Coronary artery (tissue), 2 donors: Measurements from ENCODE around the gene KLK3.

Experiments used
- DNase-seq: peaks from one replicate; pipeline ENCODE4 v3.0.0-alpha.2; 2017; ENCODE audit warnings: low spot score
- H3K27ac ChIP-seq, 2 donors: fragments of 200-600 bp; sonication (generic); one replicate each; pipeline ENCODE4 v1.5.1; 2016 to 2019
- H3K4me3 ChIP-seq: fragments of 200-600 bp; sonication (generic); 2 replicates; pipeline ENCODE4 v1.5.1; 2016; ENCODE audit warnings: mild to moderate bottlenecking, moderate library complexity
- TF ChIP-seq, protein P1 (sequence below): fragments of 200-600 bp; sonication (generic); IDR thresholded peaks from one replicate; pipeline ENCODE4 v1.5.1; 2019; ENCODE audit warnings: antibody characterized with exemption

The KLK3 gene

DNA sequence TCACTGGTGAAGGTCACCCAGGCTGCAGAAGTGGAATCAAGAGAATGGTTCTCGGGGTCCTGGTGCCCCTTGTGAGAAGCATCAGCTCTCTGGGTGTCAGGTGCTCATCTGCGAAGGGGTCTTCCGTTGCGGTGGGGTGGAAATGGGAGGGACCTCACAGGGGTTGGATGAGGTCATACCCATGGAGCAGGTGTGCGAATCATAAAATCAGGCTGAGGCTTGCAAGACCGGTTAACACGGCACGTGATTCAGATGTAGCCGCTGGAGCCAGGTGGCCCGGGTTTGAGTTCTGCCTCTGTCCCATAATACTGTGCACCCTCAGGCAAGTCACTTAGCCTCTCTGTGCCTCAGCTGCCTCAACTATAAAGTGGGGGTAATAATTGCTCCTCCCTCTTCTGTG is 17.4 kb upstream of the KLK3 start:
- no peak overlapping the region for H3K27ac ChIP-seq

DNA sequence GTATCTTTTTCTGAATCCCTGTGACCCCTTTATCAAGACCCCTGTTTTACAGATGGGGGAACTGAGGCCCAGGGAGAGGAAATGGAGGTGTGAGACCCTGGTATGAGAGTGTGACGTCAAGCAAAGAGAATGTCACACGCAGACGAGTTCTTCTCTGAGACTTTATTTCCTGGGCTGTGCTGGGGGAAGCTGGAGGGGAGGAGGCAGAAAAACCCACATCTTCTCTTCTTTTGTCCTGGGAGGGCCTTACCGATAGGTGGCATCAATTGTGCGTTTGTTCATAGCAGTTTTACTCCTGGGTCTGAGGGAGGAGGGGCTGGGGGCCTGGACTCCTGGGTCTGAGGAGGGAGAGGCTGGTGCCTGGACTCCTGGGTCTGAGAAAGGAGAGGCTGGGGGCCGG is 16.5 kb upstream of the KLK3 start:
- no peak for DNase-seq
- H3K4me3 ChIP-seq: no peak overlapping the region
- H3K27ac ChIP-seq: no peak overlapping the region
- TF ChIP-seq, protein P1, sequence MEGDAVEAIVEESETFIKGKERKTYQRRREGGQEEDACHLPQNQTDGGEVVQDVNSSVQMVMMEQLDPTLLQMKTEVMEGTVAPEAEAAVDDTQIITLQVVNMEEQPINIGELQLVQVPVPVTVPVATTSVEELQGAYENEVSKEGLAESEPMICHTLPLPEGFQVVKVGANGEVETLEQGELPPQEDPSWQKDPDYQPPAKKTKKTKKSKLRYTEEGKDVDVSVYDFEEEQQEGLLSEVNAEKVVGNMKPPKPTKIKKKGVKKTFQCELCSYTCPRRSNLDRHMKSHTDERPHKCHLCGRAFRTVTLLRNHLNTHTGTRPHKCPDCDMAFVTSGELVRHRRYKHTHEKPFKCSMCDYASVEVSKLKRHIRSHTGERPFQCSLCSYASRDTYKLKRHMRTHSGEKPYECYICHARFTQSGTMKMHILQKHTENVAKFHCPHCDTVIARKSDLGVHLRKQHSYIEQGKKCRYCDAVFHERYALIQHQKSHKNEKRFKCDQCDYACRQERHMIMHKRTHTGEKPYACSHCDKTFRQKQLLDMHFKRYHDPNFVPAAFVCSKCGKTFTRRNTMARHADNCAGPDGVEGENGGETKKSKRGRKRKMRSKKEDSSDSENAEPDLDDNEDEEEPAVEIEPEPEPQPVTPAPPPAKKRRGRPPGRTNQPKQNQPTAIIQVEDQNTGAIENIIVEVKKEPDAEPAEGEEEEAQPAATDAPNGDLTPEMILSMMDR: no peak

More for the DNA sequence above, 17.4 kb upstream of the KLK3 start:
- no peak overlapping the region for H3K4me3 ChIP-seq
- TF ChIP-seq, protein P1: no peak
- DNase-seq: no peak

DNA sequence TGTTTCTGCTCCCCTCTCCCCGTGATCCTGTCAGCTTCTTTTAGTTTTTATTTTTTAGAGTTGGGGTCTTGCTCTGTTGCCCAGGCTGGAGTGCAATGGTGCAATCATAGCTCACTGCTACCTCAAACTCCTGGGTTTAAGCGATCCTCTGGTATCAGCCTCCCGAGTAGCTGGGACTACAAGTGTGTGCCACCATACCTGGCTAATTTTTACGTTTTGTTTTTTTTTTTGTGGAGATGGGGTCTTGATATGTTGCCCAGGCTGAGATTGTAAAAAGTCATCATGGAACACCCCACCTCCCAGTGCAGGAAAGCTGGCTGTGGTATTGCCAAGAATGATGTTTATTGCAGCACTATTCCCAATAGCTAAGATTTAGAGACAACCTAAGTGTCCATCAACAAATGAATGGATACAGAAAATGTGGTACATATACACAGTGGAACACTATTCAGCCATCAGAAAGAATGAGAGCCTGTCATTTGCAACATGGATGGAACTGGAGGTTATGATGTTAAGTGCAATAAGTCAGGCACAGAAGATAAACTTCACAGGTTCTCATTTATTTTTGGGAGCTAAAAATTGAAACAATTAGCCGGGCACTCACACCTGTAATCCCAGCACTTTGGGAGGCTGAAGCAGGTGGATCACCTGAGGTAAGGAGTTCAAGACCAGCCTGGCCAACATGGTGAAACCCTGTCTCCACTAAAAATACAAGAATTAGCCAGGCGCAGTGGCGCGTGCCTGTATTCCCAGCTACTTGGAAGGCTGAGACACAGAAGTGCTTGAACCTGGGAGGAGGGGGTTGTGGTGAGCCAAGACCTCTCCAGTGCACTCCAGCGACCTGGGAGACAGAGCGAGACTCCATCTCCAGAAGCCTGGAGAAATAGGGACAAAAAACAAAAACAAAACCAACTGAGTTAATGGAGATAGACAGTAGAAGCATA is 14.7 kb upstream of the KLK3 start:
- no peak overlapping the region for H3K27ac ChIP-seq
- TF ChIP-seq, protein P1: no peak
- H3K4me3 ChIP-seq: no peak overlapping the region
- no peak for DNase-seq

DNA sequence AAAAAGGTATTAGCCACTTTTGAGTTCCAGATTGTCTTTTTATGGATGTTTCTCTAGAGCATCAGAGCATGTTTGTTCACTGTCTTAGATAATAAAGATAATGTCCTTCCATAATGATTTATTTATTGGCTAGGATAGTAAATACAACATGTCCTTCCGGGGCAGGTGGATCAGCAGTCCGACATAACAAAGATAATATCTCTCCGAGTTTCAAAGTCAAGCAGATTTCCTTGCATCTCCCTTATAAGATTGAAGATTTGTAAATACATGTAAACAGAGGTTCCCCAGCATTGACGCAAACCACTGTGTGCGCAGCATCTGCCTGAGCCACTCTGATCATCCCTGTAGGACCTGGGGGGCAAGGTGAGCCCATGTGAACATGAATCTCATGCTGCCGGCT is 12.6 kb upstream of the KLK3 start:
- no peak for DNase-seq
- Histone ChIP-seq H3K4me3 (no peak overlapping the region), H3K27ac (no peak overlapping the region)
- TF ChIP-seq, protein P1: no peak

DNA sequence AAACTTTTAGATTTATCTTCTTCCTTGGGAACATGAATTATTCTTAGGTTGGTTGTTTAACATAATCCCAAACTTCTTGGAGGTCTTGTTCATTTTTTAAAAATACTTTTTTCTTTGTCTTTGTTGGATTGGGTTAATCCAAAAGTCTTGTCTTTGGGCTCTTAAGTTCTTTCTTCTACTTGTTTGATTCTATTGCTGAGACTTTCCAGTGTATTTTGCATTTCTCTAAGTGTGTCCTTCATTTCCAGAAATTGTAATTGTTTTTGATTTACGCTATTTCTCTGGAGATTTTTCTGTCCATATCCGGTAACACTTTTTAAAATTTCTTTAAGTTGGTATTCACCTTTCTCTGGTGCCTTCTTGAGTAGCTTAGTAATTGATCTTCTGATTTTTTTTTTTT is 11.5 kb upstream of the KLK3 start:
- TF ChIP-seq, protein P1: no peak
- H3K27ac ChIP-seq: no peak overlapping the region
- DNase-seq: no peak
- H3K4me3 ChIP-seq: no peak overlapping the region

DNA sequence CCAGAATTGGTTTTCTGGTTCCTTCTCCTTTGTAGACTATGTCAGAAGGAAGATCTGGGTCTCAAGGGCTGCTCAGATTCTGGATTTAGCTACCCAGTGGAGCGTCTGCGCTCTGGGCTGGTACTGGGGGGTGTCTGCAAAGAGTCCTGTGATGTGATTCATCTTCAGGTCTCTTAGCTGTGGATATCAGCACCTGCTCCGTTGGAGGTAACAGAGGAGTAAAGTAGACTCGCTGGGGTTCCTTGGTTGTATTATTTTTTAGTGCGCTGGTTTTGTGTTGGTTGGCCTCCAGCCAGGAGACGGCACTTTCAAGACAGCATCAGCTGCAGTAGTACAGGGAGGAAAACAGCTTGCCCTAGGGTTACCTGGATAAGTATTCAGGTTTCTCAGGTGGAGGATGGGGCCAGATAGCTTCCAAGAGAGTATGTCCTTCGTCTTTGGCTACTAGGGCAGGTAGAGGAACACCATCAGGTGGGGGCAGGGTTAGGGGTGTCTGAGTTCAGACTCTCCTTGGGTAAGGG is 11.0 kb upstream of the KLK3 start:
- Histone ChIP-seq H3K4me3 (no peak overlapping the region), H3K27ac (no peak overlapping the region)
- TF ChIP-seq, protein P1: no peak
- DNase-seq: no peak
